ENCODE data around the gene CCDC188. TPM values are rescaled to one million over a fixed set of nuclear protein-coding genes. Genes with fewer than 3 reads are reported as not detected.

CCDC188 gene
- total RNA-seq, 1 donor from 2014 or later, result 0.10 TPM

GRCh38 chr22:20135265-20135664, 15.6 kb downstream of the CCDC188 start:
- DNase-seq (ENCODE audit: low read depth), result no peak

DNA sequence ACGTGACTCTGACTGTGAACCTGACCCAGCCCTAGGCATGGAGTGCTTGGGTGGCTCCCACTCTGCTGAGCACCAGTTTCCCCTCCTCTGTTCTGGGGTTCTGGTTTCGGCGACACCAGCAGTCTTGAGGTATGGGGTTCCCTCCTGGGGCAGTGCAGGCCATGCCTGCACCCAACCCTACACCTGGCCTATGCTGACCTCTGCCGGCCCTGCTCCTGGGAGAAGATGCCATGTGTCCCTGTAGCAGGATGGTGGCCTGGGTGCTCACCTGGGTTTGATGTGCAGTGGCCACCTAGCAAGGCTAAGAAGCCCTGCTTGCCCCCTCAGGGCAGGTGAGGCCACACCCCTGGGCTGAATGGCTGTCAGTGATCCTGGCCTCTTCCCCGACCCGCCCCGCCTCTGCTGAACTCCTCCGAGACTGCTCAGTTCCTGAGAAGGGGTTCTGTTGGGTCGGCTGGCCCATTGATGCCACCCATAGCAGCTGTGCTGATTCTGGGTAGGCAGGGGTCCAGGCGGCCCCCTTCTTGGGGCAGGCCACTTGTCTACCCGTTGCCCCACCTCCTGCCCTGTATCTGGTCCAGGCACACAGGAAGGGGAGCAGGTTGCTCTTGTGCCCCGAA, 16.8 kb downstream of the CCDC188 start:
- DNase-seq (ENCODE audit: low read depth), result no peak

DNA sequence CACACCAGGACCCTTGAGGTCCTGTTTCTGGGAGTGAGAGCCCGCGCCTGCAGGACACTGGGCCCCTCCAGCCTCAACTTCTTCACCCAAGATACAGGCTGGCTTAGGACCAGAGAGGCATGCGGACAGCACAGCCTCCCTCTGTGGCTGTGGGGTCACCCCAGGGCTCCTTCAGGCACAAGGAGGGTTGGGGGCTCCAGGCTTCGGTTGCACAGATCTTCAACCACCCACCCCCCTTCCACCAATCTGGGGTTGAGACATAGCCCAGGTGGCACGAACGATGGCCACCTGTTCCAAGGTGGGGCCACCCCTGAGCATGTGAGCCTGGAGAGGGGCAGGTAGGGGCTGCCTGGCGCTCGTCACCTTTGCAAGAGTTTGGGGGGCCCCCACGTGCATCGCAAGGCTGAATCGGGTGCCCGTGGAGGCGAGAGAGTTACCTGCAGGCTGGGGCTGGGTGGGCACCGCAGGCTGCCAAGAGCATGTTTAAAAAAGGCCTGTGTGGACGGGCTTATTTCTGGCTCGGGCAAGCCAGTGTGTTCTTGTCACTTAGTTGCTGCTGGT, 18.1 kb downstream of the CCDC188 start:
- DNase-seq (ENCODE audit: low read depth), result no peak

GRCh38 chr22:20131859-20132685, 18.8 kb downstream of the CCDC188 start:
- no peak for DNase-seq (ENCODE audit: low read depth)

DNA sequence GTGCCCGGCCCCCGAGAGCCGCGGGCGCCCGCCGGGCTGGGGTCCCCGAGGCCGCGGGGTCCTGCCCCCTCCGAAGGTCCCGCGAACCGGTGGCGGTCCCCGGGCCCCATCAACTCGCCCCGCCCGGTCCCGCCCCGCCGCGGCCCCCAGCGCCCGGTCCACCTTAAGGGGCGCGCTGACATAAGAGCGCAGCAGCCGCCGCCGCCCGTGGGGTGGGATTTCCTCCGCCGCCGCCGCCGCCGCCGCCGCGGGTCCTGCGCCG, 19.3 kb downstream of the CCDC188 start, which contains the start of gene ZDHHC8:
TSS of gene ZDHHC8 (plus strand) at position 208 of the 262 bp plus-strand sequence. CDS start 144 bp downstream, outside the sequence.
- no peak for DNase-seq (ENCODE audit: low read depth)

- DNase-seq (ENCODE audit: low read depth), result peak; percentile 28
Observed at GRCh38 chr22:20130731-20131596, 19.9 kb downstream of the CCDC188 start.

GRCh38 chr22:20130319-20130718, 20.5 kb downstream of the CCDC188 start:
- DNase-seq (ENCODE audit: low read depth), result no peak

DNA sequence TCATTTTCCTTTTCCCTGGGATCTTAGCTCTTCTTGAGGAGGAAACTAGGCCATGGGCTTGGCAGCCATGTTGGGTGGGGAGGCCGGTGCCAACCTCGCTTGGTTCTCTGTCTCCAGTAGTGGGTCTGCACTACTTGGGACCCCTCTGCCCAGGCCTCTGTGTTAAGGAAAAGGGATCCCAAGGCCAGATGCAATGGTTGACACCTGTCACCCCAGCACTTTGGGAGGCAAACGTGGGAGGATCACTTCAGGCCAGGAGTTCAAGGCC, 21.2 kb downstream of the CCDC188 start:
- DNase-seq (ENCODE audit: low read depth), result no peak

DNA sequence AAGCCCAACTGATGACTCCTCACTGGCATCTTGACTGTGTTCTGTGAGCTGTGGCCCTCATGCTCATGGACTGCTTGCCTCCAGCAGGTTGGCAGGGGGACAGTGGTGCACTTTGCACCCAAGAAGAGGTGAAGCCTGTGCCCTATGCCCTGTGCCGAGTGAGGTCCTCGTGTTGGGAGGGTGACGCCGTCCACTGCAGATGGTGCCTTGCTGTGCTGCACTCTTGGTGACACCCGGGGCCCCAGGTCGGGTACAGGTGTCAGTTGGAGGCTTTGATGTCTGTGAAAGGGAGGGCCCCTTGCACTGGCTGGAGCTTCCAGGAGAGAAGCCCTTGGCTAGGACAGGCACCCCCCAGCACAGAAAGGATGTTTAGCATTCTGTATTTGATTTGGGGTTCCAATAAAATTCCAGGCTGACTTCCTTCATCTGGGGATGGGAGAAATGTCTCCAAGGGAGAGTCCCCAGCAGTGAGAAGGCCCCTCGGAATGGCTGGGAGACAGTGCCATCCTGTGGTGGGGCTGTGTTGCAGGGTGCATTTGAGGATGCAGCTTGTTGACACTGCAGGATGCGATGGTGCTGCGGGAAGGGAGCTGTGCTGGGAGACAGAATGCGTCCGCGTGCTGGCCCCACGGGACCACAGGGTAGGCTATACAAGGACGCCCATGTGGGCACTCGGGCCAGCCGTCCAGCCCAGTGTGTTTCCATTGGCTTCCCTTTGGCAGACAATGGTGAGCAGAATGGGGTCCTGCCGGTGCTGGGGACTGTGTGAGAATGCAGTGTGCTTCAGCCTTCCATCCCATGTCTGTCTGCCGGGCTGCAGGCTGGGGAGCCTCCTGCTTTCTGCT, 21.7 kb downstream of the CCDC188 start:
- no peak for DNase-seq (ENCODE audit: low read depth)

DNA sequence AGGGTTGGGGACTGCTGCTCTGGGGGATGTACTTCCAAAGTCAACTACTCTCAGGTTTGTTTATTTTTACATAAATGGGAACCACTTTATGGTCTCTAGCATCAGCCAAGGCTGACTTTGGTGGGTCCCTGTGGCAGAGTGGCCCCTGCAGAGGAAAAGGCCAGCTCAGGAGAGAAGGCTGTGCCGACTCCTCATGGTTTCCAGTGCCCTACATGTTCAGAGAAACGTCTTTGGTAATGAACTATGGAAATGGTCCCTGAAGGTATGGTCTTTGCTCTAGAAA, 22.3 kb downstream of the CCDC188 start:
- DNase-seq (ENCODE audit: low read depth), result no peak

DNA sequence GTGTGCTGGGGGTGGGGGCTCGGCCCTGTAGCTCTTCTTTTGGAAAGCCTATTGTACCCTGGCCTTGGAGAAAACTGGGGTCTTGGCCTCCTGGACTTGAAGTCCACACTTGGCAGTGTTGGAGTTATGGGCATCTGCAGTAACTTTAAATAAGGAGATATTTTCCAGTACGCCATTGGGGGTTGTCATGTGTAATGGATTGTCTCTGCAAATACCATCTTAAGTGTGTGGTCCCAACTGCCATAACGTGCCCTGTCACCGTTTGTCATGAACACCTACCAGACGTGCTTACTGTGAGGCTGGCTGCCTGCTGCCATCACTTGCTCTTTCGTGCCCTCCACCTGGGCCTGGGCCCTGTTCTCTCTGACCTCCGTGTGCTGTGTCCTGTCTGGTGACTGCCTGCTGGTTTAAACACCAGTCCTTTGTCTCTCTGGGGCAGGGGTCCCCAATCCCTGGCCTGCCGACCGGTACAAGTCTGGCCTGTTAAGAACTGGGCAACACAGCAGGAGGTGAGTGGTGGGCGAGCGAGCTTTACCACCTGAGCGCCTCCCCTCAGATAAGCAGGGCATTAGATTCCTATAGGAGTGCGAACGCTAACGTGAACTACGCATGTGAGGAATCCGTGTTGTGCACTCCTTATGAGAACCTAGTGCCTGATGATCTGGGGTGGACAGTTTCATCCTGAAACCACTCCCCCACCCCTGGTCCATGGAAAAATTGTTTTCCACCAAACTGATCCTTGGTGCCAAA, 22.8 kb downstream of the CCDC188 start:
- no peak for DNase-seq (ENCODE audit: low read depth)

- DNase-seq (ENCODE audit: low read depth), result no peak
Observed at GRCh38 chr22:20127318-20127868, 23.5 kb downstream of the CCDC188 start.

GRCh38 chr22:20126284-20127029, 24.4 kb downstream of the CCDC188 start:
- no peak for DNase-seq (ENCODE audit: low read depth)

DNA sequence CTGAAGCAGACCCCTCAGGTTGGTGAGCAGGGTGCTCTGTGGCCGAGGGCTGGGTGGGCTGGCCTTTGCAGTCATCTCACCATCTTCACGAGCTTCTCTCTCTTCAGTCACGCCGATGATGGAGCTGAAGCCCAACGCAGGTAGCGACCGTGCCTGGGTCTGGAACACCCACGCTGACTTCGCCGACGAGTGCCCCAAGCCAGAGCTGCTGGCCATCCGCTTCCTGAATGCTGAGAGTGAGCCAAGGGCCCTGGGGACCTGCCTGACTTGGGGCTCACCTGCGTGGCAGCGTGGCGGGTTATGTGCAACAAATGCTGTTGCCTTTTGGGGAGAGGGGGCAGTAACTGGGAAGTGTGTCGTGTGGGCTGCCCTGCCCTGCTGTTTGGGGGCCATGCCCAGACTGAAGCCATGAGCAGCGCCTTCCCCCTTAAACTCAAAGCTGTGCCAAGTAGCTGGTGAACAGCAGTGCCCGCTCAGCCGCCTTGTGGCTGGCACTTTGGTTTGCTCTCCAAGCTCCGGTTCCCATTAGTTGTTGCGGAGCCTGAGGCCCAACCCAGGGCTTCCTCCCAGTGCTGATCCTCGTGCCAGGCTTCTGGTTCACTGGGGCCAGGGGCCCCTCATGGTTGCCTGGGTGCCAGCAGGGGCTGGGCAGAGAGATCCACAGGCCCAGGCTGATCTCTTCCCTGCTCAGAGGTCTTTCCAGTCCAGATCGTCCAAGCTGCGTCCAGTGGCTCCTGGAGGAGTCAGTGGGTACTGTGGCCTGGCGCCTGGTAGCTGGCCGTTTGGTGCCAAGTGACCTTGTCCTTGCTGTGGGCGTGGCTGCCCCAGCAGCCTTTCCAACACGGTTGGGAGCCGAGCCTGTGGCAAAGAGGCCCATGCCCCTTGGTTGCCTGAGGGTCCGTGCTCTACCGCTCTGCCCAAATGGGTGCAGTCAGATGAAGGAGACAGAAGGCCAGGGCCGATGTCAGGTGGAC, 25.4 kb downstream of the CCDC188 start:
- DNase-seq (ENCODE audit: low read depth), result no peak

GRCh38 chr22:20124083-20124787, 26.6 kb downstream of the CCDC188 start:
- no peak for DNase-seq (ENCODE audit: low read depth)

GRCh38 chr22:20123366-20124082, 27.3 kb downstream of the CCDC188 start:
- no peak for DNase-seq (ENCODE audit: low read depth)

DNA sequence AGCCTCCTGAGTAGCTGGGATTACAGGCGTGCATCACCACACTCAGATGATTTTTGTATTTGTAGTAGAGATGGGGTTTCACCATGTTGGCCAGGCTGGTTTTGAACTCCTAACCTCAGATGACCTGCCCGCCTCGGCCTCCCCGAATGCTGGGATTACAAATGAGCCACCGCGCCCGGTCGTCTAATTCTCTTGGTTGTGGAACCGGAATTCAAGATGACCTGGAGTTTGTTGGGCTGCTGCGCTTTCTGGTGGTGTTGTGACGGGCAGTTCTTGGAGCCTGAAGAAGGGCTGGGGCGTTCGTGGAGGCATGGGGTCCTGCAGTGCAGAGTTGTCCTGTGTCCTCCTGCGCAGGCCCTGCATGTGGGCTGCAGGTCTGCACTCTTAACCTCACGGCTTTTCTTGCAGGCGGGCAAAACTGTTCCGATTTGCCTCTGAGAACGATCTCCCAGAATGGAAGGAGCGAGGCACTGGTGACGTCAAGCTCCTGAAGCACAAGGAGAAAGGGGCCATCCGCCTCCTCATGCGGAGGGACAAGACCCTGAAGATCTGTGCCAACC, 28.9 kb downstream of the CCDC188 start:
- no peak for DNase-seq (ENCODE audit: low read depth)
